K562 (cell line): ENCODE measurements around the gene HMGN3. TPM values are rescaled to one million over a fixed set of nuclear protein-coding genes. Genes with fewer than 3 reads are reported as not detected.

ENCODE experiments used
- ATAC-seq: fragments of 200-7000 bp; cut with Tn5 transposase; 3 replicates; pipeline ENCODE4 v1.9.1; 2020; ENCODE audit warnings: moderate library complexity
- BruUV-seq: library from RNA; stranded (reverse); fragments of 400-500 nt; replicated peaks from 2 replicates; lab custom pipeline; 2021; lab: Mats Ljungman, UMichigan
- CTCF ChIA-PET: fragments of 300-600 bp; formaldehyde crosslinking; extraction: SDS; loops from one replicate; lab custom pipeline; 2021; ENCODE audit warnings: low intra/inter-chr PET ratio; lab: Yijun Ruan, JAX
- POLR2A ChIA-PET: fragments of 300-600, 350-650 bp; sonication (Branson Sonifier 250); formaldehyde crosslinking; extraction: SDS; loops from one replicate; lab custom pipeline; 2021; ENCODE audit warnings: antibody characterized with exemption, inconsistent platforms; lab: Yijun Ruan, JAX
- DNase-seq, 4 experiments: peaks; one replicate each; pipeline versions ENCODE4 v3.0.0 to v3.0.0-alpha.2; 2011 to 2018; ENCODE audit warnings: low spot score in 3 of 4, mixed read lengths in 3 of 4; ENCODE audit errors: extremely low read depth in 1 of 4
- FAIRE-seq: peaks from 2 replicates; lab custom pipeline; 2011; peaks lifted over from hg19 to GRCh38; lab: Jason Lieb, UNC
- H2AFZ ChIP-seq: 2 replicates; pipeline ENCODE4 v1.6.0; 2011; ENCODE audit warnings: low read depth, low read length, control low read depth, inconsistent platforms
- H3K27ac ChIP-seq: fragments of 200-600 bp; 3 replicates; pipeline ENCODE4 v1.8.0; 2011; ENCODE audit warnings: low read depth, mild to moderate bottlenecking, control low read depth, inconsistent platforms, low read length, moderate library complexity, mixed read lengths; ENCODE audit errors: extremely low read depth
- H3K27me3 ChIP-seq, 2 experiments: fragments of 300-600 bp in 1 of 2; 2 replicates in 1 of 2; 3 replicates in 1 of 2; pipeline versions ENCODE4 v1.6.0 to v1.8.0; 2011; ENCODE audit warnings: inconsistent platforms in 2 of 2, low read length in 2 of 2, mild to moderate bottlenecking in 1 of 2, mixed read lengths in 1 of 2, moderate library complexity in 1 of 2; ENCODE audit not compliant: control insufficient read depth in 2 of 2, insufficient read depth in 2 of 2
- H3K36me3 ChIP-seq: fragments of 300-600 bp; 3 replicates; pipeline ENCODE4 v1.8.0; 2011; ENCODE audit warnings: mild to moderate bottlenecking, low read length, inconsistent platforms; ENCODE audit not compliant: control insufficient read depth, insufficient read depth
- H3K4me1 ChIP-seq, 2 experiments: fragments of 200-600 bp in 1 of 2; replicated peaks in 1 of 2; 2 replicates in 1 of 2; 3 replicates in 1 of 2; pipeline versions ENCODE4 v1.5.1 to v1.8.0; 2011; ENCODE audit warnings: inconsistent platforms in 2 of 2, low read length in 2 of 2, mild to moderate bottlenecking in 1 of 2, mixed read lengths in 1 of 2, moderate library complexity in 1 of 2; ENCODE audit not compliant: control insufficient read depth in 2 of 2, insufficient read depth in 2 of 2
- H3K4me2 ChIP-seq: 2 replicates; pipeline ENCODE4 v1.6.1; 2011; ENCODE audit warnings: low read length, control low read depth, inconsistent platforms, mixed read lengths; ENCODE audit not compliant: insufficient read depth
- H3K4me3 ChIP-seq: fragments of 200-600 bp; sonication (generic), shearing (Covaris generic); 2 replicates; pipeline ENCODE4 v1.5.1; 2016; ENCODE audit warnings: control low read depth, inconsistent platforms
- H3K79me2 ChIP-seq: fragments of 200-600 bp; 3 replicates; pipeline ENCODE4 v1.8.0; 2011; ENCODE audit warnings: low read length, inconsistent platforms; ENCODE audit not compliant: control insufficient read depth, insufficient read depth
- H3K9ac ChIP-seq, 2 experiments: 2 replicates each; pipeline versions ENCODE4 v1.6.0 to v1.6.1; 2011; ENCODE audit warnings: low read depth in 2 of 2, low read length in 2 of 2, control low read depth in 1 of 2, inconsistent platforms in 1 of 2, mild to moderate bottlenecking in 1 of 2, mixed read lengths in 1 of 2; ENCODE audit not compliant: insufficient read depth in 1 of 2
- H3K9me1 ChIP-seq: one replicate; pipeline ENCODE4 v1.6.0; 2011; ENCODE audit warnings: inconsistent platforms, mild to moderate bottlenecking, low read length, moderate library complexity; ENCODE audit not compliant: control insufficient read depth, insufficient read depth
- H3K9me3 ChIP-seq: replicated peaks from 2 replicates; pipeline ENCODE4 v1.5.1; 2011; ENCODE audit warnings: low read depth, low read length, inconsistent platforms; ENCODE audit not compliant: control insufficient read depth, insufficient read depth
- H4K20me1 ChIP-seq: replicated peaks from 2 replicates; pipeline ENCODE4 v1.6.1; 2011; ENCODE audit warnings: low read length, inconsistent platforms, mixed read lengths; ENCODE audit not compliant: control insufficient read depth, insufficient read depth
- CBFB ChIP-seq: sonication (generic); formaldehyde crosslinking; IDR thresholded peaks from 2 replicates; pipeline ENCODE4 v1.4.0; 2020; ENCODE audit warnings: mild to moderate bottlenecking, missing genetic modification reagents
- CBX1 ChIP-seq: sonication (generic); IDR thresholded peaks from 2 replicates; pipeline ENCODE4 v1.6.1; 2016; ENCODE audit warnings: antibody characterized with exemption, low read depth, mild to moderate bottlenecking
- CBX3 ChIP-seq, 2 experiments: IDR thresholded peaks; 1 replicate in 1 of 2; 2 replicates in 1 of 2; pipeline ENCODE4 v1.6.1; 2012; ENCODE audit warnings: inconsistent platforms in 2 of 2, low read length in 2 of 2, borderline replicate concordance in 1 of 2, control low read depth in 1 of 2
- EP300 ChIP-seq: IDR thresholded peaks from 2 replicates; pipeline ENCODE4 v1.6.1; 2012; ENCODE audit warnings: low read length, improper control_type of control experiment
- FOXK1 ChIP-seq: sonication (generic); formaldehyde crosslinking; IDR thresholded peaks from 2 replicates; pipeline ENCODE4 v1.8.0; 2022; ENCODE audit warnings: missing genetic modification reagents, mild to moderate bottlenecking, borderline replicate concordance
- HIVEP1 ChIP-seq: fragments of 250-450 bp; sonication (Bioruptor Pico); IDR thresholded peaks from 2 replicates; pipeline ENCODE4 v1.4.0; 2020; ENCODE audit warnings: mild to moderate bottlenecking
- MIER1 ChIP-seq: fragments of 450-650 bp; IDR thresholded peaks from 2 replicates; pipeline ENCODE4 v1.6.1; 2016; ENCODE audit warnings: antibody characterized with exemption, mild to moderate bottlenecking, low read depth
- SP1 ChIP-seq: sonication (generic); formaldehyde crosslinking; IDR thresholded peaks from 2 replicates; pipeline ENCODE4 v1.8.1; 2022; ENCODE audit warnings: mild to moderate bottlenecking, missing genetic modification reagents
- SRSF3 ChIP-seq: fragments of 200-400 bp; formaldehyde crosslinking; IDR thresholded peaks from 2 replicates; pipeline ENCODE4 v1.6.1; 2016; ENCODE audit warnings: mild to moderate bottlenecking, low read length, moderate library complexity; ENCODE audit not compliant: insufficient read depth
- ZNF717 ChIP-seq: fragments of 250-450 bp; sonication (Bioruptor Pico); IDR thresholded peaks from 2 replicates; pipeline ENCODE4 v1.5.0; 2021
- ZZZ3 ChIP-seq: fragments of 450-650 bp; IDR thresholded peaks from 2 replicates; pipeline ENCODE4 v1.6.1; 2016; ENCODE audit warnings: antibody characterized with exemption, mild to moderate bottlenecking, moderate library complexity
- in situ Hi-C: fragments of 300-500 bp; cut with MboI; formaldehyde crosslinking; loops from 4 replicates; pipeline ENCODE4 v1.15.0; 2018; ENCODE audit warnings: inconsistent platforms, mixed read lengths
- intact Hi-C: fragments of 100-400 bp; cut with micrococcal nuclease; formaldehyde crosslinking; loops from 2 replicates; pipeline ENCODE4 v1.14.2; 2022
- polyA plus RNA-seq, 8 experiments: library from polyadenylated mRNA; depleted of rRNA in 4 of 8; stranded (reverse) in 5 of 8; unstranded in 3 of 8; fragments of >200 nt; fragmentation: Nextera tagmentation in 2 of 8; fragmentation: Illumina TruSeq in 1 of 8; extraction: Ambion mirVana in 2 of 8; extraction: Trizol in 1 of 8; gene quantifications; 2 replicates each; pipeline versions ENCODE4 v1.2.1 to v1.2.3, GENCODE V29; 2011 to 2014; ENCODE audit warnings: inconsistent platforms in 1 of 8, missing spikeins in 1 of 8
- total RNA-seq, 7 experiments: library from RNA; depleted of rRNA in 6 of 7; stranded (reverse); fragments of >200 nt in 6 of 7; fragmentation: Illumina TruSeq in 2 of 7; extraction: Trizol in 2 of 7; gene quantifications; 2 replicates each; pipeline versions ENCODE4 v1.2.1 to v1.2.3, GENCODE V29; 2011 to 2021; ENCODE audit warnings: low replicate concordance in 1 of 7
- TF ChIP-seq, protein P1 (sequence below): sonication (generic); IDR thresholded peaks from 2 replicates; pipeline ENCODE4 v1.6.1; 2016
- TF ChIP-seq, protein P2 (sequence below), 2 experiments: IDR thresholded peaks in 1 of 2; conservative IDR thresholded peaks in 1 of 2; 2 replicates each; pipeline ENCODE4 v1.6.1; 2016; ENCODE audit warnings: low read depth in 2 of 2, mild to moderate bottlenecking in 1 of 2, missing compliant biosample characterization in 1 of 2, missing genetic modification characterization in 1 of 2, moderate library complexity in 1 of 2
- TF ChIP-seq, protein P3 (sequence below): fragments of 250-450 bp; sonication (Bioruptor Pico); IDR thresholded peaks from 2 replicates; pipeline ENCODE4 v1.6.1; 2021; ENCODE audit warnings: mild to moderate bottlenecking
- TF ChIP-seq, protein P4 (sequence below): fragments of 250-450 bp; sonication (Bioruptor Pico); IDR thresholded peaks from 2 replicates; pipeline ENCODE4 v1.8.0; 2022; ENCODE audit warnings: inconsistent platforms

The HMGN3 gene
- total and polyA plus RNA-seq, 9 of the 15 experiments (the other 6 are each of a cell fraction or from before 2014, with no cell fraction given) = 42.1 to 154 (median 88.1) TPM

DNA sequence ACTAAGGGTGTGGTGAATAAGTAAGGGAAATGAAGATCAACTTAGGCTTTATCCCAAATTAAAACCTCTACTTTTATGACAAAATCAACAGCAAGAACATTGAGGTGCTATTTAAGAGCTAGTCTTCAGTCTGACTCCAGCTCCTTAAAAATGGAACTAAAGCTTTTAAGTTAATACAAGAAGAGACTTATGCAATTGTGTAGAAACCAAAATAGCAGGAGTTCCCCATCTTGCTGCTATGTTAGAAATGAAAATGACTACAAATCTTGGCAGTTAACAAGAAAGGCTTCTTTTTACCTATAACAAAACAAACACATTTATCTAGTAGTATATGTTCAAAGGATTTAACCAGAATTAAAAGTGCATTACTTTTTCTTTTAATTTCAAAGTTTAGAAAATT is 25.7 kb downstream of the HMGN3 start:
- no peak overlapping the region for H3K4me2 ChIP-seq
- no peak overlapping the region for H3K9ac ChIP-seq
- no peaks in the 10 kb centered on the region for H3K27me3 ChIP-seq
- H3K79me2 ChIP-seq = no peaks in the 10 kb centered on the region
- in situ Hi-C loops (no loop called here), intact Hi-C loops (no loop called here)
- H3K36me3 ChIP-seq = no peaks in the 10 kb centered on the region
- FAIRE-seq (no peak), ATAC-seq (no peak), DNase-seq (no peak)
- H3K4me1 ChIP-seq = no peaks in the 10 kb centered on the region
- H3K9me1 ChIP-seq = no peaks in the 10 kb centered on the region
- H4K20me1 ChIP-seq = 0 out of 2 replicates have a peak, but pooled peaks cover 3% of the 10 kb centered on the region
- H2AFZ ChIP-seq = no peak overlapping the region
- no TSS peak for BruUV-seq
- ChIA-PET CTCF (no interaction called here), POLR2A (no interaction called here)
- H3K27ac ChIP-seq = no peak overlapping the region
- TF ChIP-seq CBX3 (IDR thresholded peaks at IDR 0.05; ENCODE audit: borderline replicate concordance in 1 of 2, low read length in 2 of 2) = no peak
- no peak for TF ChIP-seq EP300
- no peak for TF ChIP-seq SP1 (CRISPR knock-in tag)
- TF ChIP-seq, protein P1, sequence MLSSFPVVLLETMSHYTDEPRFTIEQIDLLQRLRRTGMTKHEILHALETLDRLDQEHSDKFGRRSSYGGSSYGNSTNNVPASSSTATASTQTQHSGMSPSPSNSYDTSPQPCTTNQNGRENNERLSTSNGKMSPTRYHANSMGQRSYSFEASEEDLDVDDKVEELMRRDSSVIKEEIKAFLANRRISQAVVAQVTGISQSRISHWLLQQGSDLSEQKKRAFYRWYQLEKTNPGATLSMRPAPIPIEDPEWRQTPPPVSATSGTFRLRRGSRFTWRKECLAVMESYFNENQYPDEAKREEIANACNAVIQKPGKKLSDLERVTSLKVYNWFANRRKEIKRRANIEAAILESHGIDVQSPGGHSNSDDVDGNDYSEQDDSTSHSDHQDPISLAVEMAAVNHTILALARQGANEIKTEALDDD = no peak
- TF ChIP-seq, protein P2, sequence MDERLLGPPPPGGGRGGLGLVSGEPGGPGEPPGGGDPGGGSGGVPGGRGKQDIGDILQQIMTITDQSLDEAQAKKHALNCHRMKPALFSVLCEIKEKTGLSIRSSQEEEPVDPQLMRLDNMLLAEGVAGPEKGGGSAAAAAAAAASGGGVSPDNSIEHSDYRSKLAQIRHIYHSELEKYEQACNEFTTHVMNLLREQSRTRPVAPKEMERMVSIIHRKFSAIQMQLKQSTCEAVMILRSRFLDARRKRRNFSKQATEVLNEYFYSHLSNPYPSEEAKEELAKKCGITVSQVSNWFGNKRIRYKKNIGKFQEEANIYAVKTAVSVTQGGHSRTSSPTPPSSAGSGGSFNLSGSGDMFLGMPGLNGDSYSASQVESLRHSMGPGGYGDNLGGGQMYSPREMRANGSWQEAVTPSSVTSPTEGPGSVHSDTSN (CRISPR knock-in tag; IDR thresholded peaks at IDR 0.05; ENCODE audit: low read depth) = no peak
- TF ChIP-seq, protein P2 (tag; conservative IDR thresholded peaks at IDR 0.05; ENCODE audit: low read depth) = no peak
- TF ChIP-seq CBFB (CRISPR knock-in tag) = no peak
- no peak for TF ChIP-seq MIER1
- TF ChIP-seq, protein P3, sequence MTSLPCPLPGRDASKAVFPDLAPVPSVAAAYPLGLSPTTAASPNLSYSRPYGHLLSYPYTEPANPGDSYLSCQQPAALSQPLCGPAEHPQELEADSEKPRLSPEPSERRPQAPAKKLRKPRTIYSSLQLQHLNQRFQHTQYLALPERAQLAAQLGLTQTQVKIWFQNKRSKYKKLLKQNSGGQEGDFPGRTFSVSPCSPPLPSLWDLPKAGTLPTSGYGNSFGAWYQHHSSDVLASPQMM (CRISPR knock-in tag) = no peak
- TF ChIP-seq, protein P4, sequence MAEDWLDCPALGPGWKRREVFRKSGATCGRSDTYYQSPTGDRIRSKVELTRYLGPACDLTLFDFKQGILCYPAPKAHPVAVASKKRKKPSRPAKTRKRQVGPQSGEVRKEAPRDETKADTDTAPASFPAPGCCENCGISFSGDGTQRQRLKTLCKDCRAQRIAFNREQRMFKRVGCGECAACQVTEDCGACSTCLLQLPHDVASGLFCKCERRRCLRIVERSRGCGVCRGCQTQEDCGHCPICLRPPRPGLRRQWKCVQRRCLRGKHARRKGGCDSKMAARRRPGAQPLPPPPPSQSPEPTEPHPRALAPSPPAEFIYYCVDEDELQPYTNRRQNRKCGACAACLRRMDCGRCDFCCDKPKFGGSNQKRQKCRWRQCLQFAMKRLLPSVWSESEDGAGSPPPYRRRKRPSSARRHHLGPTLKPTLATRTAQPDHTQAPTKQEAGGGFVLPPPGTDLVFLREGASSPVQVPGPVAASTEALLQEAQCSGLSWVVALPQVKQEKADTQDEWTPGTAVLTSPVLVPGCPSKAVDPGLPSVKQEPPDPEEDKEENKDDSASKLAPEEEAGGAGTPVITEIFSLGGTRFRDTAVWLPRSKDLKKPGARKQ (CRISPR knock-in tag) = no peak
- no peak for TF ChIP-seq CBX1
- no peak for TF ChIP-seq ZZZ3
- no peak for TF ChIP-seq FOXK1
- no peak for TF ChIP-seq ZNF717
- no peak for TF ChIP-seq HIVEP1
- TF ChIP-seq SRSF3 = no peak
- no peak overlapping the region for H3K4me3 ChIP-seq
- no peaks in the 10 kb centered on the region for H3K9me3 ChIP-seq
